Fibroblast of villous mesenchyme (primary cell): ENCODE measurements around the gene SLF2. TPM values are rescaled to one million over a fixed set of nuclear protein-coding genes. Genes with fewer than 3 reads are reported as not detected.

Source experiments
- DNase-seq: peaks from one replicate; pipeline ENCODE4 v3.0.0-alpha.2; 2010; ENCODE audit warnings: low read depth
- H3K4me3 ChIP-seq: 2 replicates; pipeline ENCODE4 v1.5.1; 2011; ENCODE audit warnings: low read depth, mild to moderate bottlenecking, low read length
- total RNA-seq: library from RNA; depleted of rRNA; stranded (reverse); fragments of >200 nt; gene quantifications from 2 replicates; pipeline ENCODE4 v1.2.3, GENCODE V29; 2012
- TF ChIP-seq, protein P1 (sequence below): IDR thresholded peaks from 2 replicates; pipeline ENCODE4 v1.5.1; 2012; ENCODE audit warnings: low read depth, mild to moderate bottlenecking, low read length; ENCODE audit not compliant: insufficient read depth

The SLF2 gene
- total RNA-seq, 1 donor: 55.7 TPM

GRCh38 chr10:100909501-100910263, 3.1 kb upstream of the SLF2 start:
- TF ChIP-seq, protein P1, sequence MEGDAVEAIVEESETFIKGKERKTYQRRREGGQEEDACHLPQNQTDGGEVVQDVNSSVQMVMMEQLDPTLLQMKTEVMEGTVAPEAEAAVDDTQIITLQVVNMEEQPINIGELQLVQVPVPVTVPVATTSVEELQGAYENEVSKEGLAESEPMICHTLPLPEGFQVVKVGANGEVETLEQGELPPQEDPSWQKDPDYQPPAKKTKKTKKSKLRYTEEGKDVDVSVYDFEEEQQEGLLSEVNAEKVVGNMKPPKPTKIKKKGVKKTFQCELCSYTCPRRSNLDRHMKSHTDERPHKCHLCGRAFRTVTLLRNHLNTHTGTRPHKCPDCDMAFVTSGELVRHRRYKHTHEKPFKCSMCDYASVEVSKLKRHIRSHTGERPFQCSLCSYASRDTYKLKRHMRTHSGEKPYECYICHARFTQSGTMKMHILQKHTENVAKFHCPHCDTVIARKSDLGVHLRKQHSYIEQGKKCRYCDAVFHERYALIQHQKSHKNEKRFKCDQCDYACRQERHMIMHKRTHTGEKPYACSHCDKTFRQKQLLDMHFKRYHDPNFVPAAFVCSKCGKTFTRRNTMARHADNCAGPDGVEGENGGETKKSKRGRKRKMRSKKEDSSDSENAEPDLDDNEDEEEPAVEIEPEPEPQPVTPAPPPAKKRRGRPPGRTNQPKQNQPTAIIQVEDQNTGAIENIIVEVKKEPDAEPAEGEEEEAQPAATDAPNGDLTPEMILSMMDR: no peak
- H3K4me3 ChIP-seq: no peak overlapping the region
- DNase-seq: peak; percentile 72

GRCh38 chr10:100911472-100911871, 1.3 kb upstream of the SLF2 start:
- TF ChIP-seq, protein P1: no peak
- H3K4me3 ChIP-seq: no peak overlapping the region
- no peak for DNase-seq

DNA sequence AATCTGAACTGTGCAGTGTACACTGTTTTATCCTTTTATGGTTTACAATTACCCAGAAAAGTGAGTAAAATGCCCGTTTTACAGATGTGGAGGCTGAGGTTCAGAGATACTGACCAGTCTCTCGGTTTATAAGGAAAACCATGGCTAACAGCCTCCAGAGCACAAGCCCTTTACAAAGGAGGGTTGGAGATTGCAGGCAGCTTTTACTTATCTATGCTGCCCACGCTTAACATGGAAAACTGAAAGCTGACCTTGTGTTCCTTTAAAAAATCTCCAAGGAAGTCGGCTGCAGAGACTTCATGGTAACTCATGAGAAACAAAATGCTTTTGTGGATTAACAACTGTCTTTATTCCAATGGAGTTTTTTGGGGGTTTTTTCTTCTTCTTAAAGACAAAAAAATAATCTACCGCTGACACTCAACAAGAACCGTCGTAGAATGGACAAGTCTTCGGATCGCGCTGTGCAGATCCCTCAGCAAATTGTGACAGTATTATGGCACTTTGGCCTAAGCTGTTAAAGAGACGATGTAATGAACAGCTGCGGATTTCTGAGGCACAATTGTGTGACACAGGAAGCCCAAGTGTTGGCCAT, 654 bp upstream of the SLF2 start:
- TF ChIP-seq, protein P1: no peak
- H3K4me3 ChIP-seq: peak overlapping the region; percentile 98
- peak; percentile 63 for DNase-seq

- TF ChIP-seq, protein P1: no peak
- DNase-seq: no peak
- H3K4me3 ChIP-seq: peak overlapping the region; percentile 98
These were observed 705 bp downstream of the SLF2 start for GRCh38 chr10:100913470-100913865.

GRCh38 chr10:100917071-100917470, 4.3 kb downstream of the SLF2 start:
- TF ChIP-seq, protein P1: no peak
- no peak for DNase-seq
- H3K4me3 ChIP-seq: no peak overlapping the region

DNA sequence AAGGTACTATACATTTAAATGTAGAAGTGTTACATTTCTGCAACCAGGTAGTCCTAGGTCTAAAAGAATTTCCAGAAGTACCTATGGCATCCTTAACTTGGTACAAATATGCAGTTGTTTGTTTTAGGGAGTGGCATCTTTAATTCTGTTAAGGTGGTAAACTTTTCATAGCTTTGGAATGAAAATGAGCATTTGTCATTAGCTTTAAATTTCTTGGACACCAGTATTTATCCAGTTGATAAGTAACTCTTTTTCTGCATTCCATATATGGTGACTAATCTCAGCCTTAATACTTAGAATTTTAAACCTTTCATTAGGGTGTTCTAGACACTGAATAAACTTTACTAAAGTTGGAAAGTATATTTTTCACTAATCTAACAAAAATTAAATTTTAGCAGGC, 10.8 kb downstream of the SLF2 start:
- TF ChIP-seq, protein P1: no peak
- no peak overlapping the region for H3K4me3 ChIP-seq
- DNase-seq: no peak

GRCh38 chr10:100927266-100927665, 14.5 kb downstream of the SLF2 start:
- DNase-seq: no peak
- TF ChIP-seq, protein P1: no peak
- no peak overlapping the region for H3K4me3 ChIP-seq
